Dedifferentiated amniotic fluid mesenchymal stem cell (primary cell): ENCODE results near the gene ICE1.
"Not testable (repeated sequence)": the region's sequence is repeated elsewhere in the genome, so short reads cannot be mapped to it uniquely, and the experiment has no call there.

Experiments
- DNase-seq: peaks from one replicate; pipeline ENCODE4 v3.0.0-alpha.2; 2016; ENCODE audit errors: extremely low spot score

ICE1 gene

DNA sequence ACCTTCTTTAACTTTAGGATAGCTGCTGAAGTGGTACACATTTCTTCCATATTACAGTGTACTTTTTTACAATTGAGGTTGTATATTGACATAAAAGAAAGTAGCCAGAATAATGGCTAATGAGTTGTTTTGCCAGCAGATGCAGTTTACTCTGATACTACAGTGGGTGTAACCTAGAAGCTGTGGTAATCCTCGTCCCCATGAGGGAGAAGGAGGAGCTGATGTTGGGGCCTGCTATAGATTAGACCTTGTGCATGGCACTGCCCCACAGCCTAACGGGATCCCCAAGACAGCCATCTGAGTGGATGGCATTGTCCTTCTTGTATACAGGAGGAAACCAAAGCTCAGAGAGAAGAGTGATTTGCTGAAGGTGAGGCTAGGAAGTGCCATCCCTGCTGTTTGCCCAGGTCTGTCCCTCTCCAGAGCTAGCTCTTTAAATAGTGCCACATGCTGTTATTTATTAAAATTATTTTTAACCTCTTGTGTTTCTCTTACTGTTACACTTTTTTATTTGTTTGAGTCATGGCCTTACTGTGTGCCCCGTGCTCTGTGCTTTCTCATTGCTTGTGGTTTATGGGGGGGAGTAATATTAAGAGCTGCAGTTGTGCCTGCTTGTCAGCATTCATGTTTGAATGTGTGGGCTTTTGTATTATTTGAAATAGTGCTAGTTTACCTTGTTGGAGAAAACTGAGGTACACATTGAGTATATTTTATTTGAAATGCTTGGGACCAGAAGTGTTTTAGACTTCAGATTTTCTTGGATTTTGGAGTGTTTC, 65.3 kb downstream of the ICE1 start:
- DNase-seq = no peak

DNA sequence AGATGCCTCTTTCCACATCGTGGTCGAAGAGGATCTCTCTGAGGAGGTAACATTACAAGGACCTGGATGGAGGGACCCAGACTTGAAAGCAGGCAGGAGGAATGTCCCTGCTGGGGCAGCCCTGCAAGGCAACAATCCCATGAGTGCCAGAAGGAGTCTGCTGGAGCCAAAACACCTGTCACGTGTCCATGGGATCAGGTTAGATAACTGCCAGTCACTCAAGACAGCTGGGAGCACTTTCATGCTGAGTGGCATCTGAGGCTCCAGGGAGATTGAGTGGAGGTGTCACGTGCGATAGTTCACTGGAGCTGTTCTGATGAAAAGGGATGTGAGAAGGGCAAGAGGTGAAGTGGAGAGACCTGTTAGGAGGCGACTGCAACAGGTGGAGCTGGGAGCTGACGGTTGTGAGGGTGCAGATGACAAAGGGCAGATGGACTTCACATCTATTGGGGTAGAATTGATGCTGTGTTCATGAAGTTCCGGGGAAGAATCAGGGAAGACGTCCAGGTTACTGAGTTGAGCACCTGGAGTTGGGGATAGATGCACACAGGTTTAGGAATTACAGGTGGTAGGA, 68.4 kb downstream of the ICE1 start:
- DNase-seq = no peak

DNA sequence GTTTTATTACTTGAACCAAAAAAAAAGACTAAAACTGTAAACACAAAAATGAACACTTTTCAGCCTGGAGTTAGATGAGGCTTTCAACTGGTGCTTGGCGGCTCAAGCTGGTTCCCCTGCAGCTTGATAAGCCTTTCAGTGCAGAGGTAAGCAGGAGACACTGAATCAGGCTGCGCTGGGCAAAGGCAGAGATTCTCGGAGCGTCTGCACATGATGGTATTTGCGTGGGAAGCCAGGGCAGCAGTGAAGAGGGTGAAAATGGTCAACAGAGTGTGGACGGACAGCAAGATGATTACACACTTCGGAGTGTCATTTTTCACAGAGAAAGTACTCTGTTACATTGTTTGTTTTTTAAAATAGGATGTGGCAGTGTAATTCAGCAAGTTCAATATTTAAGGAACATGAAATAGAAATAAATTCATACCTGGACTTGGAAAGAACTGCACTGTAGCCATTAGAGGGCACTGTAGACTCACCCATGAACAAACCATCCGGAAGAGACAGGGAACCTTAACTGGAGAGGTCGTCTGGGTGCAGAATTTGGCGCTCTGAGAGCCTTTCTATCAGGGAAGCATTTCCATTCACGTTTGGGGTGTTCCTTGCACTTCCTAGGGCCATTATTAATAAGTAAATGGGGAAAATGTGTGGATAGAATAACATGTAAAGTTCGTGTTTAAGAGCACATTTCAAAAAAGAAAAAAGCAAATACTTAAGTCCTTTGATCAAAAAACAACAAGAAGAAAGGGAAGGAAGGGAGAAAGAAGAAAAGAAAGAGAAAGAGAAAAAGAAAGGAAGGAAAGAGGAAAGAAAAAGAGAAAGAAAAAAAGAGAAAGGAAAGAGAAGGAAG, 69.8 kb downstream of the ICE1 start:
- DNase-seq = peak; percentile 66

DNA sequence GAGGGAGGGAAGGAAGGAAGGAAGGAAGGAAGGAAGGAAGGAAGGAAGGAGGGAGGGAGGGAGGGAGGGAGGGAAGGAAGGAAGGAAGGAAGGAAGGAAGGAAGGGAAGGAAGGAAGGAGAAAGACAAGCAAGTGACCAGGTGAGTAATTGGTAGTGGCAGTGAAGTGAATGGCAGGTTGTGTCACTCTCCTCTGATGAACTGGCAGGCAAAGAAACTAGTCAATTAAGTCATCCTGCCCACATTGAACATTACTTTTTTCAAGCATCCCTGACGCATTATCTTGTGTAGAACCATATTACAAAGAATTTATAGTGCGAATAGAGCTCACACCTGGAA, 70.4 kb downstream of the ICE1 start:
- not testable (repeated sequence) for DNase-seq

DNA sequence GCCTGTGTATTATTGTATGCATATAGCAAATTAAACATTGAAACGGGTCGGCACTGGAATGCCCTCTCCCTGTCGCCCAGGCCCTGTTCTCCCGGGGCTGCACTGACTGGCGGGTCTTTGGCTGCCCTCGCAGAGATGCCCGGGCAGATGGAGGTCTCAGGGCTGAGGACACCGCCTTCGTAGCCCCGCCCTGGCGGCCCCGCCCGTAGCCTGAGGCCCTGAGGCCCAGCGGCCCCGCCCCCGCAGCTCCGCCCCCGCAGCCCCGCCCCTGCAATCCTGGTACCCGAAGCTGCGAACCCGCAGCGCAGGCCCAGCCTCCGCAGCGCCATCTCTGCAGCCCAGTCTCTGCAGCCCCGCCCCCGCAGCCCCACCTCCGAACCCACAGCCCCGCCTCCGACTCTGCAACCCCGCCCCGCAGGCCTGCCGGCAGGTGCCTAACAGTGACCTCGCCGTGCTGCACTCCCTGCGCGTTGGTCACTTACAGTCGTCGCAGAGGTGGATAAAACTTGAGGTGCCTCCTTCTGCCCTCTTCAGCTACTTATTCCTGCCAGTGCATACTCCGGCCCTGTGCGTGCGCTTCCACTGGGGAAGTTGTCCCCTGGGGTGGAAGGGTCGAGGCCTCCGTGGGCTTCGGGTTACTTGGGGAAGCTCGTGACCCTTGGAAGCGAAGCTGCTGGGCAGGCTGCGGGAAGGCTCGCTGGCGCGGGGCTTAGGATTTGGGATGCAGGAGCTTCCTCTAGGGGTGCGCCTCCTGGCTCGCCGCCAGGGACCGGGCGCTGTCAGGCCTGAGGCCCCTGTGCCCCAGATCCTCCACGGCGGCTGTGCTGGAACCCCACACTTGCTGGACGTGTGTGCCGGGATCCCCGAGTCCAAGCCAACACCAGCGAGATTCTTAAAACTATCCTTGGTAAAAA, 72.3 kb downstream of the ICE1 start:
- no peak for DNase-seq

DNA sequence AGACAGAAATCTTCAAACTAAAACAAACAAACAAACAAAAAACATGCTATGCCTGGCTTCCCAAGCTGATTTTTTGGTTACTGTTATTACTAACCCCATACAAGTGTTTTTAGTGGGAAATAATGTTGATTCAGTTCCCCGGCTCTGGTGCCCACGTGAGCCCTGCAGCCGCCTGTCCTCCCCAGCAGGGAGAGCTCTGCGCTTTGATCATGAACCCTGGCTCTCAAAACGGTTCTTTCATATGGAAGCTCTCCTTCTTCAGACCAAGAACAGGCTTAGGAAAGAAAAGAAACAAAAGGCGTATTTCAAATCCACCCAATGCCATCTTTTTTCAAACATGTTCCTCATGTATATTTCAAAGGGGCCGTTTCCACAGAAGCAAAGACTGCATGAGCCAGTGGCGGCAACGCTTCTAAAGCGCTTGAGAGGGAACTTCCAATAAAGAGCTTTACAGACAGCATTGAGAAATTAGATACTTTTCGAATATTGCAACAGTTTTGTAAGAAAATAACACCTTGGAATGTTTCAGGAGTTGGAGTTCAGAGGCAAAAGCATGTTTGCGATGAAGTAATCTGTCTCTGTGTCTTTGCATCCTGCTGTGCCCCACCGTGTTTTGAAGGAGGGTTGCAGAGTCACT, 74.8 kb downstream of the ICE1 start:
- peak; percentile 45 for DNase-seq

DNA sequence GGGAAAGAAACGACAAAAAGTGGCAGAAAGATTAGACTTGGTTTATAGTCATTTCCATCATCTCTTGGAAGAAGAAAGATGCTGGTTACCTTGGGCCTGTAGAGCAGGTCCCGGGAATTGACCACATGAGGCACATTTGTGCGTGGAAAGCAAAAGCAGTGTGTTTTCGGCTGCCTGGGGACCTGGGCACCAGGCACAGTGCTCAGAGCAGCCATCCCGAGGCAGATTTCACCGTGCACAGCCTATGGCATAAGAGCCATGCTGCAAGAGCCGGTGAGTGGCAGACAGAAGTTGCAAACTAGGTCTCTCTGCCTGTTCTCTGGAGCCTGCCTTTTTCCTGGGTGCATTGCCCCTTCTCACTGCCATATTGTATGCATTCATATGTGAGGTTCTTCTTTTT, 77.0 kb downstream of the ICE1 start:
- no peak for DNase-seq

DNA sequence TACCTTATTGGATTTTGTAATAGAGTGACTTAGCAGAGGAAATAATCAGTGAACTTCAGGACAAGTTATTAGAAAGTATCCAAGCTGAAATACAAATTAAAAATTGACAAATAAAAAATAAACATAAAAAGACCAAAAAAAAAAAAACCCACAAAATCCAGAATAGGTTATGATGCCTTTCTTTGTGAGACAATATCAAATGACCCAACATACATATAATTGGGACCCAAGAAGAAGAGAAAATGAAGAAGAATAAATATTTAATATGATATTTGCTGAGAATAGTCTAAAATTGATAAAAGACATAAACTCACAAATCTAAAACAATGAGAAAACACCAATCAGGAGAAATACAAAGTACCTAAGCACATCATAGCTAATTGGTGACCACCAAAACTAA, 81.8 kb downstream of the ICE1 start:
- DNase-seq = no peak

DNA sequence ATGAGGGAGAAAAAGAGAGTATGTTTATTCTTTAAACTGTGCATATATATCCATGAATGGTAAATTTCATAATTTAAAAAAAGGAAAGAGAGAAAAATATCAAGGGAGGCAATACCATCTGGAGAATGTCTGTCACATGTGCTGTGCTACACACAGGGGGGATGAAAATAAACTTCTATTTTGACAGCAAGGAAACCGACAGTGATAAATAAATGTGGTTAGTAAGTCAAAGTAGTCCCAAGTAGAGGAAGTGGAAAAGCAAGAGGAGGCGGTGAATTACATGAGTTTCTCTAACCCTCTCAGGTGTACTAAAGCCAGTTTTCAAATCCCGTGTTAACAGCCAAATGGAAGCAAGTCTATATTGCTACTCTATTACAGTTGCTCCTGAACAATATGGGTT, 83.3 kb downstream of the ICE1 start:
- no peak for DNase-seq

DNA sequence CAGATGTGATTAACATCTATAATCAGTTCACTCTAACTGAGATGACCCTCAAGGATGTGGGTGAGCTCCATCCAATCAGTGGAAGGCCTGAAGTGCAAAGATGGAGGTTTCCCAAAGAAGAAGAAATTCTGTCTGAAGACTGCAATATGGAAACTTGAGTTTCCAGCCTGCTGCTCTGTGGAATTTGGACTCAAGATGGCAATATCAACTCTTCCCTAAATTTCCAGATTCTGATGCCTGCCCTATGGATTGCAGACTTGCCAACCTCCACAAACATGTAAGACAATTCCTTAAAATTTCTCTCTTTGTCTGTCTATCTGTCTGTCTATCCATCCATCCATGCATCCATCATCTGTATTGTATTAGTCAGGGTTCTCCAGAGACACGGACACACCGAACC, 85.9 kb downstream of the ICE1 start:
- no peak for DNase-seq

DNA sequence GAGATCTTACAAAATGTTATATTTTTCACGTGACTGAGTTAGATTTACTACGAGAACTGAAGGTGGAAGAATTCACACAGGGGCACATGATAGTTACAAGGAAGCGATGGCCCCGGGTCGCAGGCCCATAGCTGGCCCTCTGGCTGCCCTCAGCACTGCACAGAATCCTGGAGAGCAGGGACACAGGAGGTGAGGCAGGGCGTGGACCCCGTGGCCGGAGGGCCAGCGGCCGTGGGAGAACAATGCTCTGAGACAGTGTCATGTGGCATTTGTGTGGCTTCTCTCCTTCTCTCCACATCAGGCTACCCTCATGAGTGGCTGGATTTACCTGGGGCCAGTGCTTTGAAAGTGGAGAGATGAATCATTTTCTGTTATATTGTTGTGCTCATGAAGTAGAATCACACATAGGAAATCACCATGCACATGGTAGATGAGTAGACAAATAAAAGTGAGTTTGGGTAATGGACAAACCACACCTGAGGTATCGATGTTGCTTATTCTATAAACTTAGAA, 89.5 kb downstream of the ICE1 start:
- DNase-seq = no peak

DNA sequence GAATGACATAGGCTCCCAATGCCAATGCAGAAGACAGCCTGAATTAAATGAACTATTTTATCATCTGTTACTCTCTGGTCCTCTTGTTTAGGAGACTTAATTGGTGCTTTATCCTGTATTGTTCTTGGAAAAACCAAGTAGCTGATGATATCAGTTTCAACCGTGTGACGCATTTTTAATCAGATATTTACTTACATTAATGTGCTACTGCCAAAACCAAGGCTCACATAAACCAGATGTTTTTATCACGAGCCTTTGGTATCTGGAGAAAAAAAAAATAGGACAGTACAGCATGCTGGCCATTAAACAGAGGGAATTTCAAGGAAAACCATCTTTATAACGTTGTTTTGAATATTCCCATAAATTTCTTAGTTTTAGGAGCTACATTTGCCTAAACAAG, 90.1 kb downstream of the ICE1 start:
- DNase-seq = no peak

DNA sequence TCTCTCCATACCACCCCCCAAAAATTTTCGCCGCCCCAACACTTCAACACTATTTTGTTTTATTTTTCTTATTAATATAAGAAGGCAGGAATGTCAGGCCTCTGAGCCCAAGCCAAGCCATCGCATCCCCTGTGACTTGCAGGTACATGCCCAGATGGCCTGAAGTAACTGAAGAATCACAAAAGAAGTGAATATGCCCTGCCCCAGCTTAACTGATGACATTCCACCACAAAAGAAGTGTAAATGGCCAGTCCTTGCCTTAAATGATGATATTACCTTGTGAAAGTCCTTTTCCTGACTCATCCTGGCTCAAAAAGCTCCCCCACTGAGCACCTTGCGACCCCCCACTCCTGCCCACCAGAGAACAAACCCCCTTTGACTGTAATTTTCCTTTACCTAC, 98.1 kb downstream of the ICE1 start:
- DNase-seq = not testable (repeated sequence)

DNA sequence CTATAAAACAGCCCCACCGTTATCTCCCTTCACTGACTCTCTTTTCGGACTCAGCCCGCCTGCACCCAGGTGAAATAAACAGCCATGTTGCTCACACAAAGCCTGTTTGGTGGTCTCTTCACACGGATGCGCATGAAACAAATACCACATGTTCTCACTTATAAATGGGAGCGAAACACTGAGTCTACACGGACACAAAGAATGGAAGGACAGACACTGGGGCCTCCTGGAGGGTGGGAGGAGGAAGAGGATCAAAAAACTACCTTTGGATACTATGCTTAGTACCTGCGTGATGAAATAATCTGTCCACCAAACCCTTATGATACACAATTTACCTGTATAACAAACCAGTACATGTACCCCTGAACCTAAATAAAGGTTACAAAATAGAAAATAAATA, 98.6 kb downstream of the ICE1 start:
- no peak for DNase-seq

DNA sequence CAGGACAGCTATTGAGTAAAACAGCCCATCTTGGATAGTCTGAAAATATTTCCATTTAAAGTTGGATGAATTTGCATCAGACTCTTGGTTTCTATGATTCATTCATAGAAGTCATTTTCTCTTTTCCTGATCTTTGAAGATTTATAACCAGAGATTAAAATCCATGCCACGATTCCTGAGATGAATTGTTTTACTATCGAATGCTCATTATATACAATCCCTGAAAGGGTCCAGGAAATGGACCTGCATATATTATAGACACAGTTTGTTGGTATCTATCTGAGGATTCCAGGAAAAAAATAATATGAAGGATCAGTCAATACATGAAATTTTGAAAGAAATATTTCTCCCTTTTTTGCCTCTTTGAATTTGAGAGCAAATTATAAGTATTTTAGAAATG, 99.0 kb downstream of the ICE1 start:
- DNase-seq = no peak

DNA sequence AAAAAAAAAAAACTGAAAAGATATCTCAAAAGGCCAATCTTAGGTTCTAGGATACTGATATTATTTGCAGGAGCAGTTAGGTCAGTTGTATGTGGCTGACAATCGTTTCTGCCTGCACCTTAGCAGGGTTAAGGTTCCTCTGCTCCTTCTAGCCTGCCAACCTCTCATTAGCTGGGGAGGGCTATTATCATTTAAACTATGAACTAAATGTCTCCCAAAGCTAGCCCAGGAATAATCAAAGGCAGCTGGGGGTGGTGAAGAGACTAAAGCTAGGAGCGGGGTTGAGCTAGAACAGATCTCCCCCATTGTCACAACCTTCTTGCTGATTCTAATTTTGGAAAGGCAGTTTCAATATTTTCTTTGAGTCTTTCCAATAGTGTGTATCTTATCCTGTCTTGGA, 99.9 kb downstream of the ICE1 start:
- no peak for DNase-seq

DNA sequence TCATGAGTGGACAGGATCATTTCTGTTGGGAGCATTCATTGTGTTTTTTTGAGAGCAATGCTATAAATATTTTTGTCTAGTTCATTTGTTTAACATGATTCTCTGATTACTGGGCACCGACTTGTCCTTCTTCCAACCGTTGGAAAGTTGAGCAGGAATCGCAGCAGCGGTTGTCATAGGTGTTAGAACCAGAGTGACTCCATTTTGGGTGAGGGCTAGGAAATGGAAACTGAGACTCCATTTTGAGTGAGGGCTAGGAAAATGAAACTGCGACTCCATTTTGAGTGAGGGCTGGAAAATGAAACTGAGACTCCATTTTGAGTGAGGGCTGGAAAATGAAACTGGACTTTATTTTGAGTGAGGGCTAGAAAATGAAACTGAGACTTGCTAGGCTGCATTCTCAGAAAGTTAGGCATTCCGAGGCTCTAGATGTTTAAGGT, 100.6 kb downstream of the ICE1 start:
- DNase-seq = peak; percentile 15

DNA sequence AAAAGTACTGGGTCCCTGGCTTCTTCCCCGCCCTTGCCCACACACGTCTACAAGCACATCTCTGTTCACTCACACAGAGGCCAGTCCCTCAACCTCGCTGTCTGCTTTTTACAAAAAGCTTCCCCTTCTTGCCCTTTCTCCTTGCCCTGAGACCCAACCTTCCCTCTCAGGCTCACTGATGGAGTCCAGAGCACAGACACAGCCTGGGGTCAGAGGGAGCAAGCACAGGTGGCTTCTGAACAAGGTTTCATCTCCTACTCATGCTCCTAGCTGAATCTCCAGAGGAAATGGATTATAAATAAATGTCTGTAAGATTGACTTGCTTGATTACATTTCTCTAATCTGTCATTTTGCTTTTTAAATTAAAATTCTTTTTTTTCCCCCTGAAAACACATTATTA, 101.8 kb downstream of the ICE1 start:
- no peak for DNase-seq

DNA sequence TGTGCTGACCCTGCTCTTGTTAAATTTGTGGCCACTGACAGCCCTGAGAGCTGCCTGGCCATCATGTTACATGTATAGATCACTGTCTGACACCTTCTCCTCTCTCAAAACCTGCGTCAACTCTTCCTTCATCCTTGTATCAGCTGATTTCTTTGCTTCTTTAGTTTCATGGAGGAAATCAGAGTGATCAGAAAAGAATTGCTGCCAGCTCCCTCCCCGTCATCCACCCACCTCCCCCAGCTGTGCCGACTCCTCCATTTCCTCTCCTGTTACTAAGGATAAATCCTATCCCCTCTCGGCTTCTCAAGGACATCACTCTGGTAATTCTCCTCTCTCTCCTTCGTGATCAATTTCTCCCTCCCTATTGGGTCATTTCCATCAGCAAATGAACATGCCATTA, 108.9 kb downstream of the ICE1 start:
- DNase-seq = no peak

DNA sequence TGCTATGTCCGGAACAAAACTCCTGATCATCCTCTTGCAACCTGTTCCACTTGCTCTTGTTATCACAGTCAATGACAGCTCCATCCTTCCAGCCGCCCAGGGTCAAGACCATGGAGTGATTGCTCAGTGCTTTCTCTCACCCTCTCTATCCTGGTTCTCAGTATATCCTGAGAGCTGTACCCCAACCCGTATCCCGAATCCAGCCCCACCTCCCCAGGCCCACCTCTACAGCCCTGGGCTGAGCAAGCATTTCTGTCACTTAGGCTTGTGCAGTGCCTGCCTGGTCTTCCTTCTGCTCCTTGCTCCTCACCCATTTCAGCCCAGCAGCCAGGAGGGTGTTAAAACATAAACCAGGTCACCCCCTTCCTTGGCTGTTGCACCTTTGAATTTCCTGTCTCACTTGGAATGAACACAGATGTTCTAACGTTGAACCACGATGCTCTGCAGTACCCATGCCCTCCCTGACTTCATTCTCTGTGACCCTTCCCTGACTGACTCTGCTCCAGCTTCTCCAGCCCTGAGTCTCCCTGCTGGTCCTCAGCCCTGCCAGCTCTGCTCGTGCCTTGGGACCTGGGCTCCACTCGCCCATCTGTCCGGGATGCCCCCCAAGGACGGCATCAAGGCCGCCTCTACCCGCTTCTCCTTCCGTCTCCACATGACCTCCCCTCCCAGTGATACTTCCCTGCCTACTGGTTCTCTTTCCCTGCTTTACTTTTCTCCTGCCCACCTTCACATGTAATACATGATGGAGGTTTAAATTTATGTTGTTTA, 110.0 kb downstream of the ICE1 start:
- no peak for DNase-seq
